ENCODE data around the gene ELL. TPM values are rescaled to one million over a fixed set of nuclear protein-coding genes. Genes with fewer than 3 reads are reported as not detected.

The ELL gene
- total RNA-seq, 1 experiment from 2014 or later = 14.6 TPM

DNA sequence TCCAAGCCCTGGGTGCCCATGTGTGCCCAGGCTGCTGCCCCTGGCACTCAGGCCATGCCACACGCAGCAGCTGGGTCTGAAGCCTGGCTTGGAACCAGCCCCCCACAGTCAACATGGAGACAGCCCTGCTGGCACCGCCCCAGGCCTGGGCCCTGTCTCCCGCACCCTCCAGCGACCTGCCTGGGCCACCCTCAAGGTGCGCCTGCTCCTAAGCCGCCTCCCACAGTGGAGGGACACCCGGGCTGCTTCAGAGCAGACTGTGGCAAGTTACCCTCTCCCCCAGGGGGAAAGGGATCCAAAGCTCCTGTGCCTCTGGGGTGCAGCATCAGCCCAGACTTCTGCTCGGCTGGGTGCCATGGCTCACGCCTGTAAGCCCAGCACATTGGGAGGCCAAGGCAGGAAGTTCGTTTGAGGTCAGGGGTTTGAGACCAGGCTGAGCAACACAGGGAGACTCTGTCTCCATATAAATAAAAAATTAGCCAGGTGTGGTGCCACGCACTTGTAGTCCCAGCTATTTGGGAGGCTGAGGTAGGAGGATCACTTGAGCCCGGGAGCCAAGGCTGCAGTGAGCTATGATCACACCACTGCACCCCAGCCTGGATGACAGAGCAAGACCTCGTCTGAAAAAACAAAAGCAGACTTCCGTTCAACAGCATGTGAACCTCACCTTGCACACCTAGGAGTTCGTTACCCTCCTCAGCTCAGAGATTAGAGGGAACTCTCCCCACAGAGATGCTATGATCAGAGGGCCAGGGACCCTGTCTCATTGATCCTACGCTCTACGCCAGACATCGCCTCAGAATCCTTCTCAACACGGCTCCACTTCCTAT is 15.6 kb downstream of the ELL start:
- DNase-seq (ENCODE audit: low read depth) = no peak

- no peak for DNase-seq (ENCODE audit: low read depth)
Measured at GRCh38 chr19:18504886-18505610, 16.8 kb downstream of the ELL start.

DNA sequence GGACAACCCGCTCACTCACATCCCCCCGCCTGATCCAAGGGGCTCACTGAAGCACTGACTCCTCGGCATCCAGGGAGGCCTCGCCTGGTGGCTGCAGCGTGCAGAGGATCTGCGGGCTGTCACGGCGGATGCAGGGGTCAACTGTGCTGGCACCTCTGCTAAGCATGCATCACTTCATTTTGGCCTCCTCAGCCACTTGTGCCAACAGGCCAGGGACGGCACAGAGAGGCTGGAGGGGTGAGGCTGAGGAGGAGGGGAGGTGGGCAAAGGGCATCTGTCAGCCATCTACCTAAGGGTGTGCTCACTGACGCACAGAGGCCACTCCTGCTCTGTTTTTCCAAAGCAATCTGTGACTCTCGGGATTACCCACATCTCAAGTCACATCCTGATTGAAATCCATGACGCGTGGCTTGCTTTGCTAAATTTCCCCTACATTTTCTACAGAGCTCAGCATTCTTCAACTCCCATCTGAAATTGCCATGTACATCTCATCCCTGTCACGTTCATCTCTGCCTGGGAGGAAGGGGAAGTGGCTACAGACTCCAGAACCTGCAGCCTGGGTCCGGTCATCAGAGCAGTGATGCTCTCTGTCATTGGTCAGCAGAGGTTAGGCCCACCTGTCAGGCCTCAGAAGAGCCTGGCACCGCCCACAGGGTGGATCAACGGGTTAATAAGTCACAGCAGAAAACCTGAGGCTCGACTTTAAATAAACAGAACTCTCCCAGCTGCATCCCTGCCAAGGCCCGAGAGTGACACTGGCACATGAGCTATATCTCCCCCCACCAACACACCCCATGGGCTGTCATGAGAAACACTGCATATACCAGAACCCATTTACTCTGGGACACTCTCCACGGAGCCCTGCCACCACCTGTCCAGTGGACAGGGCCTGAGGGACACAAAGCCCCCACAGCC is 17.6 kb downstream of the ELL start:
- DNase-seq (ENCODE audit: low read depth) = no peak

DNA sequence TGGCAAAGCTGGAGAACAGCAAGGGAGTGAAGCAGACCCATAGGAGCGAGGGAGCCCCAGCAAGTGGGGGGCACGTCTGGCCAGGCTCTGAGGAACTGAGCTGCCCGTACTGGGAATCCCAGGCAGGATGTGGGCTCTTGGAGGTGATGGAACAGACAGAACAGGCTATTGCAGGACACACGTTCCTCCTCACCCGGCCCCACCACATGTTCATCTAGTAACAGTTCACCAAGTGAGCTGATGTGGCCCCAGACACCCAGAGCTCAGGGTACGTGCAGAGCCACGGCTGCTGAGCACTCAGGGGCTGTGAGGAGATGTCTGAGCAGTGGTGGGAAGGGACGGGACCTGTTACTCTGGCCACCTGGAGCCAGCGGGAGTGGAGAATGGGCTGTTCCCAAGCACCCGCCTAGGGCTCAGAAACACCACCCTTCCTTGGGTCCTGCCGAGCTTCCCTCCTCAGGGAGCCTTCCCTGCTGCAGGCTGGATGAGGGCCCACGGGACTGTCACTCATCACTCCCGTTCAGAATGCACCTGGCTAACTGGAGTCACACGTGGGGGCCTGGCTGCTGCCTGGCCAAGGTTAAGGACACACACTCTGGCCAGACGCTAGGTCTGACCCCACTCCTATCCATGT is 18.4 kb downstream of the ELL start:
- no peak for DNase-seq (ENCODE audit: low read depth)

- DNase-seq (ENCODE audit: low read depth) = no peak
Measured at GRCh38 chr19:18502638-18503294, 19.1 kb downstream of the ELL start.

DNA sequence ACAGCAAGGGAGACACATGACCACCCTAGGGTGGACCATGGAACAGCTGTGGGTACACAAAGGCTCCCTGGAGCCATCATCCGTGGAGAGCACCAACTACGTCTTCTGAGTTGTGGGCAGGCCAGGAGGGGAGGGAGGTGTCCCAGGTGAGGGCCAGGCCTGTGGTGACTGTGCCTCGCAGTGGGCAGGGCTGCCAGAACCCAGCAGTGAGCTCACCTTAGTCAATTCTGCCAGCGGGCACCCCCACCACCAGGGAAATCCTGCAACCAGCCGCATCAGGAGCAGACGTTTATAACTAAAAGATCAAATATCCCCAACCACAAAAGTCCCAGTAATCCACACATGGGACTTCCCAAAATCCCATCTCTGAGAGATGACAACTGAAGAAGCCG is 19.6 kb downstream of the ELL start:
- DNase-seq (ENCODE audit: low read depth) = no peak

DNA sequence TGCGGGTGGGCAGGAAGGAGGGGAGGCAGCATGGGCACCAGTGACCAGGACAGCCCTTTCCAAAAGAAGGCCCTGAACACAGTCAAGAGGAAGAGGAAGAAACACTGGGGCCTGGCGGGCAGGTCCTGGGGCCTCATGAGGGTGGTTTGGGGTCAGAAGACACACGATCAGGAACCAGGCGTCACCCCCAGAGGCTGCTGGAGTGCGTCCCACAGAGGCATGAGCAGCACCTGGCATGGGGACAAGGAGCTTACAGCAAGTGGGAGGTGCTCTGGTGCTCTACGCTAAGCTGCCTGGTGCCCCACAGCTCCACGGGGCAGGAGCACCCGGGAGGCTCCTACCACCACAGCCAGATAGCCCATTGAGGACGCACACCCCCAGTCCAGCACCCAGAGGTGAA is 20.0 kb downstream of the ELL start:
- no peak for DNase-seq (ENCODE audit: low read depth)

DNA sequence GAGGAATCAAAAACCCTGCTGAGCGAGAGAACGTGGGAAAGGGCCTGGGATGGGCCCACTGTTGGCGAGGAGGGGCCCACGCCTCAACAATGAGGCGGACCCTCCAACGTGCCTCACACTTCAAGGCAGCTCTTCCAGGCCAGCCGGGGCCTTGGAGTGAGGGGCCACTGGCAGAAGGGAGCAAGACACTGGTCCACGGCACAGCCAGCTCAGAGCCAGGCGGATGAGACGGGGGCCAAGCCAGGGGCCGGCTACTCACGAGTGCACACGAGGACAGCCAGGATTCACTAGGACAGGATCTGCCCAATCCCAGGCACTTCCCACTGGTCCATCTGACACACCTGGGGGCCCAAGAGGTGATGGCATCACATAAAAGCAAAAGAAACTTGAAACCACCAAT is 20.5 kb downstream of the ELL start:
- DNase-seq (ENCODE audit: low read depth) = no peak

DNA sequence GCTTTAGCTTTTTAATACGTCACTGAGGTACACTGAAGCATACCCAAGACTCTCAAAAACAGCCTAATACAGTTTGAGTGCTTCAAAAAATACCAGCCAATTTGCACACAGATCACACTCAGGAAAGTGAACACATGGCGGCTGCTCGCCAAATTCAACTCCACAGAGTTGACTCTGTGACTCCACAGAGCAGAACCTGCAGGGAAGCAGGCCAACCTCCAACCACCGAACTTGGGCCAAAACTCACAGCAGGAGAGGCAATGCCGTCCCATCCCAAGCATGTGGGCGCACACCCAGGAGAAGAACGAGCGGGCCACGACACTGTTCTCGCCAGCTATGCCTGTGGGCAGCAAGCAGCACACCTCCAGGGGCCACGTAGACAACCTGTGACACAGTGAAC is 21.1 kb downstream of the ELL start:
- DNase-seq (ENCODE audit: low read depth) = no peak

- no peak for DNase-seq (ENCODE audit: low read depth)
Measured at GRCh38 chr19:18500376-18500775, 21.5 kb downstream of the ELL start.

- DNase-seq (ENCODE audit: low read depth) = no peak
Measured at GRCh38 chr19:18499055-18499775, 22.7 kb downstream of the ELL start.

GRCh38 chr19:18496980-18497256 is 25.0 kb downstream of the ELL start:
- no peak for DNase-seq (ENCODE audit: low read depth)

- peak; percentile 80 for DNase-seq (ENCODE audit: low read depth)
Measured at GRCh38 chr19:18496167-18496979, 25.5 kb downstream of the ELL start.

- no peak for DNase-seq (ENCODE audit: low read depth)
Measured at GRCh38 chr19:18495204-18495911, 26.5 kb downstream of the ELL start.

DNA sequence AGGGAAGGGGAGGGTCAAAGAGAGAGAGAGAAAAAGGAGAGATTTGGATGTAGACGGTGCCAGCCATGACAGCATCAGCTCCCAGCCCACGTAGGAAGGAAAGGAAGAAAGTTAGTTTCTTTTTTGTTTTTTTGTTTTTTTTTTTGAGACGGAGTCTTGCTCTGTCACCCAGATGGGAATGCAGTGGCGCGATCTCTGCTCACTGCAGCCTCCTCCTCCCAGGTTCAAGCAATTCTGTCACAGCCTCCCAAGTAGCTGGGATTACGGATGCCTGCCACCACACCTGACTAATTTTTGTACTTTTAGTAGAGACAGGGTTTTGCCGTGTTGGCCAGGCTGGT is 27.6 kb downstream of the ELL start:
- no peak for DNase-seq (ENCODE audit: low read depth)

GRCh38 chr19:18493440-18494266 is 28.2 kb downstream of the ELL start:
- no peak for DNase-seq (ENCODE audit: low read depth)

DNA sequence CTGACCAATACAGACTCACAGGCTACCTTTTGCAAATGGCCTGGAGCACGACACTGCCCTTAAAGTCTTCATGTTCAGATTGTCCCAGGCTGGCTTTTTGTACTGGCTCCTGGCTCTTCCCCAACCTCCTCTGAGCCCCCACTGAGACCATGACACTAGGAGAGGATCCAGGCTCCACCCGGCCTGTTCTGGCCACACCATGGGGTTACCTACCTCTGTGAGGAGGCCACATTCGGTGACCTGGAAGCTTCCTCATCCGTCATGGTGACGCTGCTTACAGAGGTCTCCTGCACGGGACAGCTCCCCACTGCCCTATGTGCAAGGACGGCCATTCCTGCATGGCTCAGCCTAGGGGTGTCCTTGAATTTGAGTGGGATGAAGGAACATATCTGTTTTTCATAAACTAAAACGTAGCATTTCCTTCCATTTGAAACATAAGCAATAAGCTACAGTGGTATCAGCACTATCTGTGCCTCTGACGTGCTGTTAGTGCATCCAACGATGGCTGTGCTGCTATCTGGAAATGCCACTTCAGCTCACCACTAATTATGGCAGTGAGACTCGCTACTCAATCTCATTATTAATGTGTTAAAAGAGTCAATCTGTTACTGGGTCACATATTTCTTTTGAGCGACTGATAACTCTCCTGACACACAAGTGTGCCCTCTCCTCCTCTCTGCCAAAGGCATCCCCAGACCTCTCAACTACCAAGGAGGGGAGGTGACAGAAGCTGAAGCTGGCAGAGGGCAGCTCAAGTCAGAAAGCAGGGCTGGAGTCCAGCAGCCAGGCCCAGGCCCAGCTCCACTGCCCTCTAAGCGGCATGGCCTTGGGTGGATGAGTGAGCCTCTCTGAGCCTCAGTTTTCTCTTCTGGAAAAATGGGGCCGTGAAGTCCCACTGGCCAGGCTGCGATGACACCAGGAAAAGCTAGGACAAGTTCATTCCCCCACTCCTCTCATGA is 29.6 kb downstream of the ELL start:
- DNase-seq (ENCODE audit: low read depth) = no peak
